Measurements from ENCODE around the gene ACTR2. TPM values are rescaled to one million over a fixed set of nuclear protein-coding genes. Genes with fewer than 3 reads are reported as not detected.
"Not testable (repeated sequence)": the region's sequence is repeated elsewhere in the genome, so short reads cannot be mapped to it uniquely, and the experiment has no call there.

ACTR2 gene
- total RNA-seq, 1 experiment from 2014 or later: 160 TPM

GRCh38 chr2:65256054-65256453 is 28.4 kb downstream of the ACTR2 start:
- no peaks in the 10 kb centered on the region for H3K4me1 Mint-ChIP-seq
- ATAC-seq (no peak), DNase-seq (ENCODE audit: low spot score) (no peak)
- no peak overlapping the region for H3K27ac Mint-ChIP-seq
- CTCF ChIA-PET: interaction anchor here (0.9 kb wide), 1 partner anchor 9 kb away, joined by 3 read pairs; no protein-coding TSS in a partner anchor
- POLR2A ChIA-PET: no interaction called here
- H3K27me3 Mint-ChIP-seq (ENCODE audit: low read depth): no peaks in the 10 kb centered on the region
- TF ChIP-seq ATF3 (CRISPR knock-in tag; conservative IDR thresholded peaks at IDR 0.05) (no peak), MYBL2 (CRISPR knock-in tag; IDR thresholded peaks at IDR 0.05) (no peak), GTF2I (CRISPR knock-in tag; conservative IDR thresholded peaks at IDR 0.05) (no peak), FOXJ3 (CRISPR knock-in tag; IDR thresholded peaks at IDR 0.05; ENCODE audit: borderline replicate concordance) (no peak), RORB (CRISPR knock-in tag; IDR thresholded peaks at IDR 0.05) (no peak), RELA (CRISPR knock-in tag; IDR thresholded peaks at IDR 0.05; ENCODE audit: borderline replicate concordance) (no peak), ARID4B (CRISPR knock-in tag; IDR thresholded peaks at IDR 0.05; ENCODE audit: borderline replicate concordance) (no peak), IRF1 (CRISPR knock-in tag; IDR thresholded peaks at IDR 0.05) (no peak), NR1H2 (CRISPR knock-in tag; IDR thresholded peaks at IDR 0.05) (no peak), E2F5 (CRISPR knock-in tag; IDR thresholded peaks at IDR 0.05) (no peak), HMGXB4 (CRISPR knock-in tag; IDR thresholded peaks at IDR 0.05) (no peak), PRRX2 (CRISPR knock-in tag; IDR thresholded peaks at IDR 0.05) (no peak), ZSCAN18 (CRISPR knock-in tag; IDR thresholded peaks at IDR 0.05) (no peak), ATF1 (CRISPR knock-in tag; IDR thresholded peaks at IDR 0.05) (no peak), ETV6 (CRISPR knock-in tag; IDR thresholded peaks at IDR 0.05) (no peak), NFATC4 (CRISPR knock-in tag; IDR thresholded peaks at IDR 0.05) (no peak), ZNF232 (CRISPR knock-in tag; IDR thresholded peaks at IDR 0.05) (no peak)
- peaks cover 32% of the 10 kb centered on the region for H3K36me3 Mint-ChIP-seq
- H3K4me3 Mint-ChIP-seq: no peak overlapping the region
- H3K9me3 Mint-ChIP-seq: no peaks in the 10 kb centered on the region

- peaks cover 34% of the 10 kb centered on the region for H3K36me3 Mint-ChIP-seq
- DNase-seq (ENCODE audit: low spot score); H3K4me3 Mint-ChIP-seq; H3K9me3 Mint-ChIP-seq; H3K27ac Mint-ChIP-seq; H3K4me1 Mint-ChIP-seq; H3K27me3 Mint-ChIP-seq (ENCODE audit: low read depth); POLR2A ChIA-PET; CTCF ChIA-PET; ATAC-seq: not testable (repeated sequence)
Observed at GRCh38 chr2:65257866-65258265, 30.2 kb downstream of the ACTR2 start.

Data from WTC11 (cell line).